Measurements from ENCODE around the gene UBE2O.

UBE2O gene

DNA sequence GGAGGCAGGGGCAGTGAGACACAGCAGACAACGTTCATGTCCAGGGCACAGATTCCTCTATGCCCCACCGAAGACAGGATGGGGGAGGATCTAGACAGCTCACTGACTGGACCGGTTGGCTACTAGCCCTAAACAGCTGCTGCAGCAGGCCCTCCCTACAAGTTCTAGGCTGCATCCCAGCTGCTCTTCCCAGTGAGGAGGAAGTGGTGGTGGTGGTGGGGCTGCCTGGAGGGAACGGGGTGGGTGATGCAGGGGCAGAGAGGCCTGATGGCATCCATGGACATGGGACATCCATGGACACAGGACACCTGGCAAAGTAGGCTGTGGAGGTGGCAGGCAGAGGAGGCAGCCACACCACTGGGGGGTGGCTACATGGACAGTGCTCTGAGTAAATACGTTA, 50.2 kb downstream of the UBE2O start:
- TF ChIP-seq, protein P1, sequence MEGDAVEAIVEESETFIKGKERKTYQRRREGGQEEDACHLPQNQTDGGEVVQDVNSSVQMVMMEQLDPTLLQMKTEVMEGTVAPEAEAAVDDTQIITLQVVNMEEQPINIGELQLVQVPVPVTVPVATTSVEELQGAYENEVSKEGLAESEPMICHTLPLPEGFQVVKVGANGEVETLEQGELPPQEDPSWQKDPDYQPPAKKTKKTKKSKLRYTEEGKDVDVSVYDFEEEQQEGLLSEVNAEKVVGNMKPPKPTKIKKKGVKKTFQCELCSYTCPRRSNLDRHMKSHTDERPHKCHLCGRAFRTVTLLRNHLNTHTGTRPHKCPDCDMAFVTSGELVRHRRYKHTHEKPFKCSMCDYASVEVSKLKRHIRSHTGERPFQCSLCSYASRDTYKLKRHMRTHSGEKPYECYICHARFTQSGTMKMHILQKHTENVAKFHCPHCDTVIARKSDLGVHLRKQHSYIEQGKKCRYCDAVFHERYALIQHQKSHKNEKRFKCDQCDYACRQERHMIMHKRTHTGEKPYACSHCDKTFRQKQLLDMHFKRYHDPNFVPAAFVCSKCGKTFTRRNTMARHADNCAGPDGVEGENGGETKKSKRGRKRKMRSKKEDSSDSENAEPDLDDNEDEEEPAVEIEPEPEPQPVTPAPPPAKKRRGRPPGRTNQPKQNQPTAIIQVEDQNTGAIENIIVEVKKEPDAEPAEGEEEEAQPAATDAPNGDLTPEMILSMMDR (IDR thresholded peaks at IDR 0.05; ENCODE audit: low read length, missing control alignments): no peak
- no peak for DNase-seq (ENCODE audit: low read depth)
- no peak overlapping the region for H3K4me3 ChIP-seq (replicated peaks; ENCODE audit: low read depth, low read length)

GRCh38 chr17:76399175-76400172, 53.5 kb downstream of the UBE2O start:
- no peak overlapping the region for H3K4me3 ChIP-seq (replicated peaks; ENCODE audit: low read depth, low read length)
- DNase-seq (ENCODE audit: low read depth): no peak
- TF ChIP-seq, protein P1 (IDR thresholded peaks at IDR 0.05; ENCODE audit: low read length, missing control alignments): no peak

DNA sequence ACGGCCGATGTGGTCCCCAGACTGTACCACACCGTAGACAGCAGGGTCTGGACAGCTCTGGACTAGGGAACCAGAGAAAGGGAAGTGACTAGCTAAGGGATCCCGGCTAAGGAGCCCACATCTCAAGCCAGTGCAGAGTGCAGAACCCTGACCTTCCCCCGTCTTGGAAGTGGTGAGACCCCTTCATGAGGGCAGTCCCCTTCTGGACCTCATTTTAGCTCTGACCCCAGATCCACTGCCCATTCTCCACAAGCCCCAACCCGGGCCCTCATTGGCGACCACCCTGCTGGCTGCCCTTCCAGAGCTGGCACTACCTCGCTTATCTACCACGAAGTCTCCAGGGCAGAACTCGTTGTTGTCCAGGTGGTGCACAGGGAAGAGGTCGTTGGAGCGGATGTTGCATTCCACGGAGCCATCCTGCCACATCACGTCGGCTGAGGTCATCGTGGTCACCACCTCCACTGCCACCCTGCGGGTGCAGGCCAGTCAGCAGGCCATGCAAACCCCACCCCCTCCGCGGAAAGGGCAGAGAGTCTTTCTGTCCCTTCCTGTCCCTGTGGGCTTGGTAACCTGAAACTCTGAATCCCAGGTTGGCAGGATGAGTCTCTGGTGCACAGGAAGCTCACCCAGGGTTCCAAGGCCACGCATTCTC, 54.3 kb downstream of the UBE2O start:
- TF ChIP-seq, protein P1 (IDR thresholded peaks at IDR 0.05; ENCODE audit: low read length, missing control alignments): no peak
- DNase-seq (ENCODE audit: low read depth): no peak
- H3K4me3 ChIP-seq (replicated peaks; ENCODE audit: low read depth, low read length): no peak overlapping the region

GRCh38 chr17:76397687-76398522, 55.0 kb downstream of the UBE2O start:
- DNase-seq (ENCODE audit: low read depth): peak; percentile 91
- H3K4me3 ChIP-seq (replicated peaks; ENCODE audit: low read depth, low read length): no peak overlapping the region
- TF ChIP-seq, protein P1 (IDR thresholded peaks at IDR 0.05; ENCODE audit: low read length, missing control alignments): peak; percentile 98

DNA sequence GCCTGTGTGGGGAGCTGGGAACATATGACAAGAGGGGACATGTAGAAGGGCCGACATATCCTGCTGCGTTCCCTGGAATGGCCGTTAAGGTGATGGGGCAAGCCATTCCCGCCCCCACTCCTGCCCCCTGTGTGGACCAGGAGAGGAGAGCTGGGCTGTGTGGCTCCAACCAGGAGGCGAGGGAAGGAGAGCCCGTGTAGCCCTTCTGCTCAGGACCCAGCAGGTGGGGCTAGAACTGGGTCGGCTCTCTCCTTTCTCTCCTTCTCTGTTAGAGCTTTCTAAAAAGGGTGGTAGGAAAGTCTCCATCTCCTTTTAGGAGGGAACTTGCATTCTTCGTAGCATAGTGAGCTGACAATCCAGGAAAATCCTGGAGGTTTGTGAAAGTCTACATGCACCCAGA, 55.8 kb downstream of the UBE2O start:
- no peak overlapping the region for H3K4me3 ChIP-seq (replicated peaks; ENCODE audit: low read depth, low read length)
- DNase-seq (ENCODE audit: low read depth): no peak
- TF ChIP-seq, protein P1 (IDR thresholded peaks at IDR 0.05; ENCODE audit: low read length, missing control alignments): no peak

DNA sequence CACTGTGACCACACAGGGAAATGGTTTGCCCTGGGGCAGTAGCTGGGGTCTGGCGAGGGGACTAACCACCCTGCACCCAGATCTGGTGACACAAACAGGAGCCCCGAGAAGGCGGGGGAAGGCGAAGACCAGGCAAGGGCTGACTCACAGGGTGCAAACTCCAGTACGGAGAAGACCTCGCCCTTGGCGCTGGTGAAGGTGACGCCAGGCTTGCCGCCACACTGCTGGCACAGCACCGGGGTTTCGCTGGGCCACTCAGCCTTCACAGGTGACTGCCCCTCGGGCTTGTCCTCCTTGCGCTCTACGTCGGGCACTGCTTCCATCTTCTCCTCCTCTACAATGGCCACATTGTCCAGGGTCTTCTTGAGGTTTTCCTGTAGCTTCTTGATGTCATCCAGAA, 57.0 kb downstream of the UBE2O start:
- TF ChIP-seq, protein P1 (IDR thresholded peaks at IDR 0.05; ENCODE audit: low read length, missing control alignments): no peak
- no peak for DNase-seq (ENCODE audit: low read depth)
- no peak overlapping the region for H3K4me3 ChIP-seq (replicated peaks; ENCODE audit: low read depth, low read length)

Data from fibroblast of pulmonary artery (primary cell).